ENCODE data around the gene SSBP4.

The SSBP4 gene

GRCh38 chr19:18425515-18426415 lies 6.6 kb downstream of the SSBP4 start:
- no peak for DNase-seq (ENCODE audit: low read depth, low spot score)
- POLR2A ChIA-PET = interaction anchor here (0.6 to 1.0 kb wide), 2 partner anchors 9 to 10 kb away, joined by 3 read pairs; no protein-coding TSS in a partner anchor
- H3K4me3 ChIP-seq (ENCODE audit: low read depth, low read length) = no peak overlapping the region
- CTCF ChIA-PET = interaction anchor here (0.6 to 2.0 kb wide), 7 partner anchors 8 to 422 kb away, joined by 3 to 6 read pairs (median 3); no protein-coding TSS in a partner anchor
- TF ChIP-seq CTCF (IDR thresholded peaks at IDR 0.05; ENCODE audit: insufficient read depth, low read length, missing control alignments) = peak; percentile 23

- DNase-seq (ENCODE audit: low read depth, low spot score) = no peak
- CTCF ChIA-PET = interaction anchor here (1.6 kb wide), 2 partner anchors 9 to 25 kb away, joined by 3 to 6 read pairs; no protein-coding TSS in a partner anchor
- no peak overlapping the region; the same call in 1 of the 2 replicates for H3K4me3 ChIP-seq (ENCODE audit: low read depth, low read length)
- POLR2A ChIA-PET = no interaction called here
- TF ChIP-seq CTCF (IDR thresholded peaks at IDR 0.05; ENCODE audit: insufficient read depth, low read length, missing control alignments) = no peak
Measured at GRCh38 chr19:18426416-18426767, 7.2 kb downstream of the SSBP4 start.

- POLR2A ChIA-PET = interaction anchor here (0.9 kb wide), 1 partner anchor 10 kb away, joined by 3 read pairs; no protein-coding TSS in a partner anchor
- no peak for TF ChIP-seq CTCF (IDR thresholded peaks at IDR 0.05; ENCODE audit: insufficient read depth, low read length, missing control alignments)
- no peak for DNase-seq (ENCODE audit: low read depth, low spot score)
- H3K4me3 ChIP-seq (ENCODE audit: low read depth, low read length) = no peak overlapping the region
- CTCF ChIA-PET = interaction anchor here (1.0 to 1.6 kb wide), 2 partner anchors 10 to 34 kb away, joined by 3 read pairs; no protein-coding TSS in a partner anchor
Measured at GRCh38 chr19:18427080-18427742, 8.0 kb downstream of the SSBP4 start.

- ChIA-PET POLR2A (no interaction called here), CTCF (interaction anchor here (1.0 to 1.2 kb wide), 2 partner anchors 17 to 34 kb away, joined by 3 to 6 read pairs; no protein-coding TSS in a partner anchor)
- no peak for DNase-seq (ENCODE audit: low read depth, low spot score)
- TF ChIP-seq CTCF (IDR thresholded peaks at IDR 0.05; ENCODE audit: insufficient read depth, low read length, missing control alignments) = no peak
- no peak overlapping the region for H3K4me3 ChIP-seq (ENCODE audit: low read depth, low read length)
Measured at GRCh38 chr19:18427743-18428113, 8.5 kb downstream of the SSBP4 start.

GRCh38 chr19:18428173-18428786 lies 9.1 kb downstream of the SSBP4 start:
- TF ChIP-seq CTCF (IDR thresholded peaks at IDR 0.05; ENCODE audit: insufficient read depth, low read length, missing control alignments) = no peak
- CTCF ChIA-PET = interaction anchor here (1.0 to 1.3 kb wide), 4 partner anchors 8 to 17 kb away, joined by 3 to 6 read pairs (median 4); partner anchors contain the start of gene SSBP4
- POLR2A ChIA-PET = interaction anchor here (1.0 kb wide), 1 partner anchor 9 kb away, joined by 3 read pairs; the partner anchor contains the start of gene SSBP4
- H3K4me3 ChIP-seq (ENCODE audit: low read depth, low read length) = no peak overlapping the region
- no peak for DNase-seq (ENCODE audit: low read depth, low spot score)

All from AG04449 (cell line).